IPS DF 6.9 (cell line): ENCODE results near the gene FBN1.

Experiments used
- DNase-seq: peaks from one replicate; pipeline ENCODE4 v3.0.0-alpha.2; 2013; ENCODE audit warnings: low read depth, low spot score
- H3K27ac ChIP-seq: one replicate; pipeline ENCODE4 v1.5.1; 2013; ENCODE audit warnings: low read length, control low read depth
- H3K27me3 ChIP-seq: 2 replicates; pipeline ENCODE4 v1.6.1; 2013; ENCODE audit warnings: mild to moderate bottlenecking, low read length; ENCODE audit not compliant: control insufficient read depth, insufficient read depth
- H3K36me3 ChIP-seq: 2 replicates; pipeline ENCODE4 v1.6.1; 2013; ENCODE audit warnings: low read length; ENCODE audit not compliant: control insufficient read depth, insufficient read depth
- H3K4me1 ChIP-seq: 2 replicates; pipeline ENCODE4 v1.6.1; 2013; ENCODE audit warnings: low read length; ENCODE audit not compliant: control insufficient read depth, insufficient read depth
- H3K4me3 ChIP-seq: 2 replicates; pipeline ENCODE4 v1.5.1; 2013; ENCODE audit warnings: mild to moderate bottlenecking, low read length
- H3K9me3 ChIP-seq: 2 replicates; pipeline ENCODE4 v1.6.1; 2013; ENCODE audit warnings: low read length, inconsistent platforms; ENCODE audit not compliant: control insufficient read depth, insufficient read depth
- WGBS: extraction: QIAGEN DNeasy Blood & Tissue Kit; methylation state at CpG from one replicate; pipeline ENCODE4 v1.1.7; 2013; ENCODE audit warnings: mixed read lengths, missing lambda C conversion rate; ENCODE audit not compliant: insufficient read length, insufficient coverage; 5-methylcytosine and 5-hydroxymethylcytosine counted together

The FBN1 gene

GRCh38 chr15:48645558-48646330 is at the start of gene FBN1:
Gene FBN1, minus strand, starts transcription at chr15:48645709. Its CDS starts 940 bp downstream, at chr15:48644769.
- Histone ChIP-seq H3K4me3 (peak within 1 kb of the TSS; percentile 77), H3K36me3 (peaks cover 2% of the 10 kb centered on the region; the same call in 1 of the 2 replicates), H3K9me3 (no peaks in the 10 kb centered on the region), H3K4me1 (peaks cover 1% of the 10 kb centered on the region; the same call in 1 of the 2 replicates), H3K27me3 (peaks cover 21% of the 10 kb centered on the region), H3K27ac (no peak within 1 kb of the TSS)
- no peak for DNase-seq
- WGBS = no CpG with 5 or more reads among the region's 66 CpGs

DNA sequence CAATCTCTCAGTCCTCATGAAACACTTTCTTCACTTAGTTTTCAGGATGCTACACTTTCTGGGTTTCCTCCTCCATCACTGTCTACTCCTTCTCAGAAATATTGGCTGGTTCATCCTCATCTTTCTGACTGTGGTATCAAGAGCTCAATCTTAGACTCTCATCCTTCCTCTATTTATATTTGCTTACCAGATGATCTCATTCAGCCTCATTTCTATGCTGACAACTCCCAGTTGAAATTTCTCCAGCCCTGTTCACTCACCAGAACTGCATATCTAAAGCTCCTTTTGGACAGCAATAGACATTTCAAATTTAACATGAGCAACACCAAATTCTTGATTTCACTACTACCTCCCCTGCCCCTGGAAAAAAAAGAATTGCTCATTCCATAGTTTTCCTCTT is 48.0 kb upstream of the FBN1 start:
- no peaks in the 10 kb centered on the region for H3K4me1 ChIP-seq
- H3K27me3 ChIP-seq = no peaks in the 10 kb centered on the region
- DNase-seq = no peak
- H3K36me3 ChIP-seq = no peaks in the 10 kb centered on the region
- H3K4me3 ChIP-seq = no peak overlapping the region
- H3K9me3 ChIP-seq = no peaks in the 10 kb centered on the region
- H3K27ac ChIP-seq = no peak overlapping the region

DNA sequence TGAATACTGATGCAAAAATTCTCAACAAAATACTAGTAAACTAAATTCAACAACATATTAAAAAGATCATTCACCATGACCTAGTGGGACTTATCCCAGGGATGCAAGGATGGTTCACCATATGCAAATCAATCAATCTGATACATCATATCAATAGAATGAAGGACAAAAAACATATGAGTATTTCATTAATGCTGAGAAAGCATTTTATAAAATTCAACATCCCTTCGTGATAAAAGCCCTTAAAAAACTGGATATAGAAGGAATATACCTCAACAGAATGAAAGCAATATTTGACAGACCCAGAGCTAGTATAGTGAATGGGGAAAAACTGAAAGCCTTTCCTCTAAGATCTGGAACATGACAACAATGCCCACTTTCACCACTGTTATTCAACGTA is 43.0 kb upstream of the FBN1 start:
- Histone ChIP-seq H3K27me3 (no peaks in the 10 kb centered on the region), H3K27ac (no peak overlapping the region), H3K4me1 (no peaks in the 10 kb centered on the region), H3K4me3 (no peak overlapping the region), H3K36me3 (no peaks in the 10 kb centered on the region), H3K9me3 (no peaks in the 10 kb centered on the region)
- no CpG with 5 or more reads among the region's 2 CpGs for WGBS
- DNase-seq = no peak

DNA sequence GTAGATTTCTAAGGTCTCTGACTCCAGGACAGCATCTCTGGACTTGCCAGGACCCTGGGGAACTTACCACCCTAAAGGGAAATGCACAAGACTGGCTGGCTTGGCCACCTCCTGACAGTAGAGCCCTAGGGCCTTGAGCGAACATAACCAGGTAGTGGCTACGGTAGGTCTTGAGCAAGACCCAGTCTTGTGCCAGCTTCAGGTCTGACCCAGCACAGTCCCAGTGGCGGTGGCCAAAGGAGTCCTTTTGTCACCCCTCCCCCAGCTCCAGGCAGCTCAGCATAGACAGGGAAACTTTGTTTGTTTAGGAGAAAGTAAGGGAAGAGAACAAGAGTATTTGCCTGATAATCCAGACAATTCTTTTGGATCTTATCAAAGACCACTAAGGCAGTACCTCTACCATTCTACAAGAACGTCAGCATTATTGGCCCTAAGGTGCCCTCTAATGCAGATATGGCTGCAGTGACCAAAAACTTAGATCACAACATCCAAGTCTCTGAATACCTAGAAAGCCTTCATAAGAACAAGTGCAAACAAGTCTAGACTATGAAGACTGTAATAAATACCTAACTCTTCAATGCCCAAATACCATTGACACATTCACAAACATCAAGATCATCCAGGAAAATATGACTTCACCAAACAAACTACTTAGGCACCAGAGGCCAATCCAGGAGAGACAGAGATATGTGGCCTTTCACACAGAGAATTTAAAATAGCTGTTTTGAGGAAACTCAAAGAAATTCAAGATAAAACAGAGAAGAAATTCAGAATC is 38.7 kb upstream of the FBN1 start:
- H3K9me3 ChIP-seq = no peaks in the 10 kb centered on the region
- no peaks in the 10 kb centered on the region for H3K36me3 ChIP-seq
- no peak overlapping the region for H3K27ac ChIP-seq
- H3K4me1 ChIP-seq = no peaks in the 10 kb centered on the region
- WGBS = no CpG with 5 or more reads among the region's 4 CpGs
- no peak for DNase-seq
- no peaks in the 10 kb centered on the region for H3K27me3 ChIP-seq
- no peak overlapping the region for H3K4me3 ChIP-seq

- no CpG with 5 or more reads among the region's 2 CpGs for WGBS
- Histone ChIP-seq H3K4me3 (no peak overlapping the region), H3K27me3 (no peaks in the 10 kb centered on the region), H3K9me3 (no peaks in the 10 kb centered on the region), H3K4me1 (no peaks in the 10 kb centered on the region), H3K27ac (no peak overlapping the region), H3K36me3 (no peaks in the 10 kb centered on the region)
- no peak for DNase-seq
These were observed 37.6 kb upstream of the FBN1 start for GRCh38 chr15:48682942-48683651.

DNA sequence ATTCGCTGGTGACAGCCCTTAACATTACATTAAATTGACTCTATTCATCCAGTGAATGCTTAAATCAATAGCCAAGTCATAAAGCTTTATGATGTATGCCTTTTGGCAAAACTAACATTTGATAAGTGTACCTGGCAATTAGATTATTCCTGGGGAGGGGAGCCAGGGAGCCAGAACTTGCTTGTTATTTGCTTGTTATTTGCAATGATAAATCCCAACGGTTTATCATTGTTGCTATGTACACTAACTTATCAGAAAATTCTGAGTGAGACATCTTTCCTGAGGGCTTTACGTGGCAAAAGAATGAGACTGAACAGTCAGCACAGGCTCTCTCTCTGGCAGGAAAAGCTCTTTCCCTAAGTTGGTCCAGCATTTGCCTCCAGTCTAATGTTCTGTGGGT is 35.8 kb upstream of the FBN1 start:
- H3K27ac ChIP-seq = no peak overlapping the region
- H3K4me3 ChIP-seq = no peak overlapping the region
- no peaks in the 10 kb centered on the region for H3K9me3 ChIP-seq
- H3K27me3 ChIP-seq = no peaks in the 10 kb centered on the region
- no peaks in the 10 kb centered on the region for H3K36me3 ChIP-seq
- WGBS = no CpG with 5 or more reads among the region's 3 CpGs
- no peak for DNase-seq
- no peaks in the 10 kb centered on the region for H3K4me1 ChIP-seq

DNA sequence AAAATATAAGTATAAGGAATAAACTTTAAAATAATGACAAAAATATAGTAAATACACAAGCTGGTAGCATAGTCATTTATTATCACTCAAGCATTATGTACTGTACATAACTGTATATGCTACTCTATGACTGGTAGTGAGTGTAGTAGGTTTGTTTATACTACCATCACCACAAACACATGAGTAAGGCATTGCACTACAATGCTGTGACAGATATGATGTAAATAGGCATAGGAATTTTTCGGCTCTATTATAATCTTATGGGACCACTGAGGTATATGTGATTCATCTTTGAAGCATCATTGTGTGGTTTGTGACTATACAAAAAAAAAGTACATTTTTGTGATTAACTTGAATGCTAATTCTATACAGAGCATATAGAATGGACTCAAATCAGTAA is 35.3 kb upstream of the FBN1 start:
- no peak for DNase-seq
- Histone ChIP-seq H3K9me3 (no peaks in the 10 kb centered on the region), H3K4me1 (no peaks in the 10 kb centered on the region), H3K4me3 (no peak overlapping the region), H3K36me3 (no peaks in the 10 kb centered on the region), H3K27me3 (no peaks in the 10 kb centered on the region), H3K27ac (no peak overlapping the region)
- no CpG with 5 or more reads among the region's 1 CpG for WGBS

DNA sequence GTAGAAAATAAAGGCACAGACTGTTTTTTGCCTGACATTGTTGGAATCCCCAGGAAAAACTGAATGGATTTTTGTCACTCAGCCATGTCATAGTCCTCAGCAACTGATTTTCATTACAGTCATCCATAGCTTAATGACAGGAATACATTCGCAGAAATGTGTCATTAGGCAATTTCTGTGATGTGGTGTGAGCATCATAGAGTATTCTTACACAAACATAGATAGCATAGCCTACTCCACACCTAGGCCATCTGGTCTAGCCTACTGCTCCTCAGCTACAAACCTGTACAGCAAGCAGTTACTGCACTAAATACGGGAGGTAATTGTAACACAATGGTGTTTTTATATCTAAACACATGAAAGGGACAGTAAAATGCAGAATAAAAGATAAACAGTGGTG is 34.4 kb upstream of the FBN1 start:
- Histone ChIP-seq H3K27me3 (no peaks in the 10 kb centered on the region), H3K36me3 (no peaks in the 10 kb centered on the region), H3K4me1 (no peaks in the 10 kb centered on the region), H3K9me3 (no peaks in the 10 kb centered on the region), H3K27ac (no peak overlapping the region), H3K4me3 (no peak overlapping the region)
- DNase-seq = no peak
- no CpG with 5 or more reads among the region's 2 CpGs for WGBS

DNA sequence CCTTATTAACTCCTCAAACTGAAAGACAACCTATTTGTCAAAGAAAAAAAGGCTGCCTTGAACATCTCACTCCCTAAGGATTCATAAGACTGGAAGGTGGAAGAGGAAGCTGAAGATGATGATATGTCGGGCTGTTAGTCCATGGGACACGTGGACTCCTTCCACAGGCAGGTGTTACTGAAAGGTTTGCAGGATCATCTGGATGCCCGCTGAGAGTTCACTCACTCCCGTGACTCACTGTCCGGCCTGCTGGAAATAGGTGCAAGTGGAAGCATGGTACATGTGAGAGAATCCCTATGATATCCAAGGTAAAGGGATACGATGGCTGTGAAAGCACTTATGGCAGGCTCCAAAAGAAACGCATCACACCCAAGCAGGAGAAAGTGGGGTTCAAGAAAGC is 33.3 kb upstream of the FBN1 start:
- Histone ChIP-seq H3K4me3 (no peak overlapping the region), H3K4me1 (no peaks in the 10 kb centered on the region), H3K27me3 (no peaks in the 10 kb centered on the region), H3K36me3 (no peaks in the 10 kb centered on the region), H3K9me3 (no peaks in the 10 kb centered on the region), H3K27ac (no peak overlapping the region)
- DNase-seq = no peak
- no CpG with 5 or more reads among the region's 7 CpGs for WGBS

DNA sequence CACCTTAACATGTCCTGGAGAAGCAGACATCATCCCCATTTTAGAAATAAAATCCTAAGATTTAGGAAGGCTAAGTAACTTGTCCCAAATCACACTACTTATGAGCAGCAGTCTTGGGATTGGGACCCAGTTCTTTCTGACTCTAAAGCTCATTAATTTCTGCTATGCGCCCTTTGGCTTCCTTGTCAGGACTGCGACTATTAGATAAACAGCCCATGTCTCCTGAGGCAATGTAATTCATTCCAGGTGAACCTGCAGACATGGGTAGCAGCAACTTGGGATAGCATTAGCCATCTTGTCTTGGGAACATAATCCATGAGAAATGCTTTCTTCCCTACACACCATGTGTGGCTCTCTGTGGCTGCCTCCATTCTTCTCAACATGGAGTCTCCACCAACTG is 32.3 kb upstream of the FBN1 start:
- no peak overlapping the region for H3K4me3 ChIP-seq
- no peak overlapping the region for H3K27ac ChIP-seq
- H3K4me1 ChIP-seq = no peaks in the 10 kb centered on the region
- H3K36me3 ChIP-seq = no peaks in the 10 kb centered on the region
- DNase-seq = no peak
- H3K27me3 ChIP-seq = no peaks in the 10 kb centered on the region
- H3K9me3 ChIP-seq = no peaks in the 10 kb centered on the region
- no CpG with 5 or more reads among the region's 2 CpGs for WGBS
